PC-9 (cell line): Measurements from ENCODE around the gene FAM110C. TPM values are rescaled to one million over a fixed set of nuclear protein-coding genes. Genes with fewer than 3 reads are reported as not detected.

Experiments
- BruUV-seq: library from RNA; stranded (reverse); fragments of 400-500 nt; replicated peaks from 2 replicates; lab custom pipeline; 2021; lab: Mats Ljungman, UMichigan
- CTCF ChIA-PET: fragments of 300-600 bp; sonication (Branson Sonifier 250); formaldehyde crosslinking; loops from one replicate; lab custom pipeline; 2022; ENCODE audit warnings: antibody characterized with exemption; lab: Charles Lee
- POLR2A ChIA-PET: fragments of 300-600 bp; sonication (Branson Sonifier 250); formaldehyde crosslinking; loops from one replicate; lab custom pipeline; 2022; ENCODE audit warnings: antibody characterized with exemption; ENCODE audit not compliant: unreplicated experiment; lab: Charles Lee
- DNase-seq, 2 experiments: peaks; one replicate each; pipeline versions ENCODE4 v3.0.0 to v3.0.0-alpha.2; 2015 to 2022; ENCODE audit warnings: mixed read lengths in 1 of 2
- H2AFZ ChIP-seq: fragments of 200-600 bp; sonication (generic); 2 replicates; pipeline ENCODE4 v1.8.1; 2017; ENCODE audit warnings: antibody characterized with exemption
- H3F3A ChIP-seq: fragments of 200-600 bp; sonication (generic); 2 replicates; pipeline ENCODE4 v1.8.1; 2017; ENCODE audit warnings: antibody characterized with exemption, mild to moderate bottlenecking, low read depth; ENCODE audit not compliant: insufficient read depth
- H3K27ac ChIP-seq: fragments of 200-600 bp; sonication (generic); 2 replicates; pipeline ENCODE4 v1.6.1; 2016; ENCODE audit warnings: mixed run types
- H3K27me3 ChIP-seq: fragments of 200-600 bp; sonication (generic); 2 replicates; pipeline ENCODE4 v1.6.1; 2016; ENCODE audit warnings: low read depth, mixed run types; ENCODE audit not compliant: insufficient read depth
- H3K36me3 ChIP-seq: fragments of 200-600 bp; sonication (generic); 2 replicates; pipeline ENCODE4 v1.6.1; 2016; ENCODE audit warnings: low read depth, mixed run types
- H3K4me1 ChIP-seq: fragments of 200-600 bp; sonication (generic); replicated peaks from 2 replicates; pipeline ENCODE4 v1.6.1; 2016; ENCODE audit warnings: mixed run types; ENCODE audit not compliant: insufficient read depth
- H3K4me2 ChIP-seq: fragments of 200-600 bp; sonication (generic); 2 replicates; pipeline ENCODE4 v1.6.1; 2017; ENCODE audit warnings: mixed run types
- H3K4me3 ChIP-seq: fragments of 200-600 bp; sonication (generic); 2 replicates; pipeline ENCODE4 v1.6.1; 2016; ENCODE audit warnings: mixed run types
- H3K79me2 ChIP-seq: fragments of 200-600 bp; sonication (generic); 2 replicates; pipeline ENCODE4 v1.6.1; 2017; ENCODE audit warnings: low read depth, mixed run types
- H3K9me2 ChIP-seq: fragments of 200-600 bp; sonication (generic); 2 replicates; pipeline ENCODE4 v1.8.1; 2017; ENCODE audit warnings: mild to moderate bottlenecking; ENCODE audit not compliant: insufficient read depth
- H3K9me3 ChIP-seq: fragments of 200-600 bp; sonication (generic); 2 replicates; pipeline ENCODE4 v1.8.1; 2016; ENCODE audit warnings: low read depth; ENCODE audit not compliant: insufficient read depth
- H4K20me1 ChIP-seq: fragments of 200-600 bp; sonication (generic); 2 replicates; pipeline ENCODE4 v1.8.1; 2017; ENCODE audit not compliant: insufficient read depth
- EZH2 ChIP-seq: fragments of 200-600 bp; sonication (generic); IDR thresholded peaks from 2 replicates; pipeline ENCODE4 v1.8.0; 2017; ENCODE audit warnings: antibody characterized with exemption, low read depth
- intact Hi-C: fragments of 100-400 bp; cut with micrococcal nuclease; formaldehyde crosslinking; loops from one replicate; pipeline ENCODE4 v1.10.0; 2022; ENCODE audit not compliant: unreplicated experiment
- total RNA-seq: library from RNA; stranded (reverse); gene quantifications from 2 replicates; pipeline ENCODE4 v1.2.3, GENCODE V29; 2021
- TF ChIP-seq, protein P1 (sequence below): fragments of 200-600 bp; sonication (generic); conservative IDR thresholded peaks from 2 replicates; pipeline ENCODE4 v1.6.1; 2017; ENCODE audit warnings: mixed run types, antibody characterized with exemption, mild to moderate bottlenecking, moderate library complexity

Gene FAM110C
- total RNA-seq, 1 experiment from 2014 or later: 20.8 TPM

DNA sequence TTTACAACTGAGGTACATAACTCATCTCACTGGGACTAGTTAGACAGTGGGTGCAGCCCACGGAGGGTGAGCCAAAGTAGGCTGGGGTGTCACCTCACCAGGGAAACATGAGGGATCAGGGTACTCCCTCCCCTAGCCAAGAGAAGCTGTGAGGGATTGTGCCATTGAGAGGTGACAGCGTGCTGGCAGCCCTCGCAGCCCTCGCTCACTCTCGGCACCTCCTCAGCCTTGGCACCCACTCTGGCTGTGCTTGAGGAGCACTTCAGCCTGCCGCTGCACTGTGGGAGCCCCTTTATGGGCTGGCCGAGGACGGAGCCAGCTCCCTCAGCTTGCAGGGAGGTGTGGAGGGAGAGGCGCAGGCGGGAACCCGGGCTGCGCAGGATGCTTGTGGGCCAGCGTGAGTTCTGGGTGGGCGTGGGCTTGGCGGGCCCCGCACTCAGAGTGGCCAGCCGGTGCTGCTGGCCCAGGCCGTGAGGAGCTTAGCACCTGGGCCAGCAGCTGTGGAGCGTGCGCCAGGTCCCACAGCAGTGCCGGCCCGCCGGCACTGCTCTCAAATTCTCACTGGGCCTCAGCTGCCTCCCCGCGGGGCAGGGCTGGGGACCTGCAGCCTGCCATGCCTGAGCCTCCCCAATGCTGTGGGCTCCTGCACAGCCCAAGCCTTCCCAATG, 44.5 kb upstream of the FAM110C start:
- Histone ChIP-seq H3K79me2 (no peaks in the 10 kb centered on the region), H4K20me1 (no peaks in the 10 kb centered on the region), H3K4me2 (no peak overlapping the region), H3K9me2 (no peaks in the 10 kb centered on the region), H3K27ac (no peak overlapping the region), H3F3A (no peaks in the 10 kb centered on the region), H3K36me3 (no peaks in the 10 kb centered on the region), H3K4me3 (no peak overlapping the region), H2AFZ (no peak overlapping the region), H3K4me1 (no peaks in the 10 kb centered on the region), H3K27me3 (no peaks in the 10 kb centered on the region), H3K9me3 (no peaks in the 10 kb centered on the region)
- POLR2A ChIA-PET: no interaction called here
- TF ChIP-seq EZH2: no peak
- TF ChIP-seq, protein P1, sequence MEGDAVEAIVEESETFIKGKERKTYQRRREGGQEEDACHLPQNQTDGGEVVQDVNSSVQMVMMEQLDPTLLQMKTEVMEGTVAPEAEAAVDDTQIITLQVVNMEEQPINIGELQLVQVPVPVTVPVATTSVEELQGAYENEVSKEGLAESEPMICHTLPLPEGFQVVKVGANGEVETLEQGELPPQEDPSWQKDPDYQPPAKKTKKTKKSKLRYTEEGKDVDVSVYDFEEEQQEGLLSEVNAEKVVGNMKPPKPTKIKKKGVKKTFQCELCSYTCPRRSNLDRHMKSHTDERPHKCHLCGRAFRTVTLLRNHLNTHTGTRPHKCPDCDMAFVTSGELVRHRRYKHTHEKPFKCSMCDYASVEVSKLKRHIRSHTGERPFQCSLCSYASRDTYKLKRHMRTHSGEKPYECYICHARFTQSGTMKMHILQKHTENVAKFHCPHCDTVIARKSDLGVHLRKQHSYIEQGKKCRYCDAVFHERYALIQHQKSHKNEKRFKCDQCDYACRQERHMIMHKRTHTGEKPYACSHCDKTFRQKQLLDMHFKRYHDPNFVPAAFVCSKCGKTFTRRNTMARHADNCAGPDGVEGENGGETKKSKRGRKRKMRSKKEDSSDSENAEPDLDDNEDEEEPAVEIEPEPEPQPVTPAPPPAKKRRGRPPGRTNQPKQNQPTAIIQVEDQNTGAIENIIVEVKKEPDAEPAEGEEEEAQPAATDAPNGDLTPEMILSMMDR: no peak
- BruUV-seq: no TSS peak
- CTCF ChIA-PET: no interaction called here
- intact Hi-C loops: no loop called here
- DNase-seq: no peak

DNA sequence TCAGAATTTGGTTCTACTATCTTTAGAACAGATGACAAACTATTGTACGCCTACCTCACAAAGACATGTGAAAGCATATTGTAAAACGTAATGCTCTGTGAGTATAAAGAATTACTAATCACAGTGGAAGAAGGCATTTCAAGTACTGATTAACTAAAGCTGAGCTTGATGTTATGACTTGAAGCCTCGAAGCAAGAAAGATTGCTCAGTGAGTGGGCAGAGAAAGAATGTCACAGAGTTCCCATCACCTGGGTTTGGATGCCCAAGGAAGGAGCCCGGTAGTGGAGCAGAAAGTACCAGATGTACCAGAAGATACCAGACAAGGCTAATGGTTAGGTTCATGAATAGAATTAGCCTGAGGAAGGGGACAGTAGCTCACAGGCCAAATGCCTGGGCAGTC, 39.5 kb upstream of the FAM110C start:
- TF ChIP-seq EZH2: no peak
- TF ChIP-seq, protein P1: no peak
- H3K4me3 ChIP-seq: no peak overlapping the region
- no peaks in the 10 kb centered on the region for H3K36me3 ChIP-seq
- no peak overlapping the region for H3K27ac ChIP-seq
- BruUV-seq: no TSS peak
- H3K79me2 ChIP-seq: no peaks in the 10 kb centered on the region
- H3K27me3 ChIP-seq: no peaks in the 10 kb centered on the region
- DNase-seq: no peak
- H4K20me1 ChIP-seq: no peaks in the 10 kb centered on the region
- H3F3A ChIP-seq: no peaks in the 10 kb centered on the region
- H3K4me1 ChIP-seq: no peaks in the 10 kb centered on the region
- peak overlapping the region; percentile 2; the same call in 1 of the 2 replicates for H2AFZ ChIP-seq
- H3K9me3 ChIP-seq: no peaks in the 10 kb centered on the region
- intact Hi-C loops: no loop called here
- H3K4me2 ChIP-seq: no peak overlapping the region
- no peaks in the 10 kb centered on the region for H3K9me2 ChIP-seq
- ChIA-PET CTCF (interaction anchor here (0.6 kb wide), 1 partner anchor 17 kb away, joined by 3 read pairs; no protein-coding TSS in a partner anchor), POLR2A (interaction anchor here (0.6 kb wide), 1 partner anchor 339 kb away, joined by 3 read pairs; no protein-coding TSS in a partner anchor)

DNA sequence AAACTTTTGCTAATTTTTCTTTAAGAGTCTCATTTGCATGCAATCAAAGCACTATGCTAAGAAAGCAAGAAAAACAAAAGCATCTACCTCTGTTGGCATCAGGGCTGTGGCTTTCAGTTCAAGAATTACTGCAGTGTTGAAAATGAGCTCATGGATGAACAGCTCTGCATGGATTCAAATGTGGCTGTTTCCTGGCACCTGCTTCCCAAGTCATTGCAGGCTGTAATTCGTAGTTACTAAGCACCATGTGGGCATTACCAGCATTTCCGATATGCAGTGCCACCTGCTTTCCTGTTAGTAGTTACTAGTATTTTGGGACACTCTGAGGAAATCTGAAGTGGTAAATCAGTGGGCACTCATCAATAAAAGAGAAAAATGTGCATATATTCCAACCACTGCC, 37.8 kb upstream of the FAM110C start:
- H3K27ac ChIP-seq: no peak overlapping the region
- no peaks in the 10 kb centered on the region for H3K9me3 ChIP-seq
- H3F3A ChIP-seq: no peaks in the 10 kb centered on the region
- TF ChIP-seq, protein P1: no peak
- no peak for TF ChIP-seq EZH2
- no peaks in the 10 kb centered on the region for H4K20me1 ChIP-seq
- no peaks in the 10 kb centered on the region for H3K36me3 ChIP-seq
- H2AFZ ChIP-seq: no peak overlapping the region
- H3K4me3 ChIP-seq: no peak overlapping the region
- intact Hi-C loops: no loop called here
- ChIA-PET CTCF (no interaction called here), POLR2A (no interaction called here)
- no peaks in the 10 kb centered on the region for H3K27me3 ChIP-seq
- no peaks in the 10 kb centered on the region for H3K4me1 ChIP-seq
- no peak overlapping the region for H3K4me2 ChIP-seq
- DNase-seq: no peak
- no peaks in the 10 kb centered on the region for H3K79me2 ChIP-seq
- no TSS peak for BruUV-seq
- no peaks in the 10 kb centered on the region for H3K9me2 ChIP-seq
